SK-N-SH treated with all-trans-retinoic acid at 6 μM for 48 hours (cell line): Measurements from ENCODE around the gene SLC25A26.

Source experiments
- ATAC-seq: fragments of 200-7000 bp; cut with Tn5 transposase; 3 replicates; pipeline ENCODE4 v1.9.1; 2020; ENCODE audit warnings: mild to moderate bottlenecking, moderate library complexity
- BACH2 ChIP-seq: fragments of 250-450 bp; sonication (Bioruptor Pico); IDR thresholded peaks from 2 replicates; pipeline ENCODE4 v1.9.0; 2021; ENCODE audit warnings: mild to moderate bottlenecking, borderline replicate concordance
- CREB5 ChIP-seq: fragments of 250-450 bp; sonication (Bioruptor Pico); IDR thresholded peaks from 2 replicates; pipeline ENCODE4 v1.5.1; 2020; ENCODE audit warnings: low read depth, mild to moderate bottlenecking, moderate library complexity
- CSDC2 ChIP-seq: fragments of 250-450 bp; sonication (Bioruptor Pico); IDR thresholded peaks from 2 replicates; pipeline ENCODE4 v1.5.0; 2020; ENCODE audit warnings: mild to moderate bottlenecking, moderate library complexity
- CSRNP3 ChIP-seq: fragments of 250-450 bp; sonication (Bioruptor Pico); IDR thresholded peaks from 2 replicates; pipeline ENCODE4 v1.5.1; 2021; ENCODE audit warnings: mild to moderate bottlenecking, moderate library complexity
- ESRRG ChIP-seq: fragments of 250-450 bp; sonication (Bioruptor Pico); IDR thresholded peaks from 2 replicates; pipeline ENCODE4 v1.6.1; 2021; ENCODE audit warnings: mild to moderate bottlenecking
- GLIS3 ChIP-seq: fragments of 250-450 bp; sonication (Bioruptor Pico); IDR thresholded peaks from 2 replicates; pipeline ENCODE4 v1.5.0; 2020; ENCODE audit warnings: mild to moderate bottlenecking, moderate library complexity
- ISL1 ChIP-seq: fragments of 250-450 bp; sonication (Bioruptor Pico); IDR thresholded peaks from 2 replicates; pipeline ENCODE4 v2.1.2; 2022; ENCODE audit warnings: mild to moderate bottlenecking, moderate library complexity
- OSR1 ChIP-seq: fragments of 250-450 bp; sonication (Bioruptor Pico); IDR thresholded peaks from 2 replicates; pipeline ENCODE4 v1.8.0; 2022; ENCODE audit warnings: moderate library complexity, mild to moderate bottlenecking, inconsistent platforms
- PATZ1 ChIP-seq: fragments of 250-450 bp; sonication (Bioruptor Pico); IDR thresholded peaks from 2 replicates; pipeline ENCODE4 v1.8.0; 2020; ENCODE audit warnings: mild to moderate bottlenecking, moderate library complexity, borderline replicate concordance
- PPARA ChIP-seq: fragments of 250-450 bp; sonication (Bioruptor Pico); IDR thresholded peaks from 2 replicates; pipeline ENCODE4 v1.5.0; 2020; ENCODE audit warnings: mild to moderate bottlenecking, borderline replicate concordance
- TCF4 ChIP-seq: fragments of 250-450 bp; sonication (Bioruptor Pico); IDR thresholded peaks from 2 replicates; pipeline ENCODE4 v1.8.0; 2021; ENCODE audit warnings: mild to moderate bottlenecking, moderate library complexity, borderline replicate concordance
- ZFP3 ChIP-seq: fragments of 250-450 bp; sonication (Bioruptor Pico); IDR thresholded peaks from 2 replicates; pipeline ENCODE4 v1.5.0; 2020; ENCODE audit warnings: mild to moderate bottlenecking, moderate library complexity
- ZFP30 ChIP-seq: fragments of 450-650 bp; formaldehyde crosslinking; IDR thresholded peaks from 2 replicates; pipeline ENCODE4 v1.5.0; 2022; ENCODE audit warnings: mild to moderate bottlenecking, moderate library complexity
- ZNF565 ChIP-seq: fragments of 450-650 bp; formaldehyde crosslinking; conservative IDR thresholded peaks from 2 replicates; pipeline ENCODE4 v1.5.0; 2020; ENCODE audit warnings: low read depth, mild to moderate bottlenecking, moderate library complexity
- ZNF8 ChIP-seq: fragments of 450-650 bp; formaldehyde crosslinking; IDR thresholded peaks from 2 replicates; pipeline ENCODE4 v1.5.0; 2020; ENCODE audit warnings: mild to moderate bottlenecking, moderate library complexity

SLC25A26 gene

GRCh38 chr3:66427352-66427751 lies 206.6 kb downstream of the SLC25A26 start:
- TF ChIP-seq ZFP30: no peak
- no peak for TF ChIP-seq ISL1
- TF ChIP-seq OSR1 (CRISPR knock-in tag): no peak
- TF ChIP-seq CREB5 (CRISPR knock-in tag): no peak
- TF ChIP-seq CSDC2: no peak
- TF ChIP-seq ZNF8 (CRISPR knock-in tag): no peak
- no peak for TF ChIP-seq PPARA (CRISPR knock-in tag)
- no peak for TF ChIP-seq PATZ1
- no peak for TF ChIP-seq ZFP3 (CRISPR knock-in tag)
- TF ChIP-seq BACH2: no peak

GRCh38 chr3:66427951-66428474 lies 207.2 kb downstream of the SLC25A26 start:
- no peak for TF ChIP-seq GLIS3 (CRISPR knock-in tag)
- TF ChIP-seq CSRNP3 (CRISPR knock-in tag): no peak
- TF ChIP-seq TCF4: no peak
- no peak for TF ChIP-seq OSR1 (CRISPR knock-in tag)
- no peak for TF ChIP-seq ZFP3 (CRISPR knock-in tag)
- no peak for TF ChIP-seq ZFP30
- no peak for TF ChIP-seq ISL1
- TF ChIP-seq PATZ1: no peak
- TF ChIP-seq ZNF8 (CRISPR knock-in tag): no peak
- TF ChIP-seq CREB5 (CRISPR knock-in tag): no peak
- TF ChIP-seq ZNF565 (CRISPR knock-in tag): no peak
- no peak for TF ChIP-seq ESRRG (CRISPR knock-in tag)
- no peak for TF ChIP-seq CSDC2
- no peak for ATAC-seq

More at GRCh38 chr3:66427352-66427751, 206.6 kb downstream of the SLC25A26 start:
- no peak for ATAC-seq
